Measurements from ENCODE around the gene ST3GAL2. TPM values are rescaled to one million over a fixed set of nuclear protein-coding genes. Genes with fewer than 3 reads are reported as not detected.

ST3GAL2 gene
- total RNA-seq, 1 experiment from 2014 or later: 45.9 TPM

DNA sequence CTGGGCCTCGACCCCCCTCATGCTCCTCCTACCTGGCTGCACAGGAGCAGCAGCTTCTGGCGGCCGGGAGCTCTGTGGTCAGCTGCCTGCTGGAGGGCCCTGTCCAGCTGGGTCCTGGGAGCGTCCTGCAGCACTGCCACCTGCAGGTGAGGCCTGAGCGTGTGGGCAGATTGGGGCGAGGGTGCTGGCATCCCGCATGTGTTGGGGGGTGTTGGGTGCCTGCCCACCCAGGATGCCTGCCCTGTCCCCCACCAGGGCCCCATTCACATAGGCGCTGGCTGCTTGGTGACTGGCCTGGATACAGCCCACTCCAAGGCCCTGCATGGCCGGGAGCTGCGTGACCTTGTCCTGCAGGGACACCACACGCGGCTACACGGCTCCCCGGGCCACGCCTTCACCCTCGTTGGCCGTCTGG, 32.0 kb upstream of the ST3GAL2 start:
- H2AFZ ChIP-seq (ENCODE audit: low read length): no peak overlapping the region
- no peaks in the 10 kb centered on the region for H3K79me1 ChIP-seq (ENCODE audit: insufficient read depth, low read depth, low read length, poor library complexity, severe bottlenecking)
- H3K27me3 ChIP-seq (ENCODE audit: insufficient read depth, low read length): no peaks in the 10 kb centered on the region
- no CpG with 5 or more reads among the region's 17 CpGs for WGBS (ENCODE audit: extremely low coverage, insufficient read length, low lambda C conversion rate)
- DNase-seq: peak; percentile 75
- H4K5ac ChIP-seq (ENCODE audit: insufficient read length, low read depth, low read length): no peak overlapping the region
- peak; percentile 63 for TF ChIP-seq CTCF (conservative IDR thresholded peaks at IDR 0.05)
- H2AK5ac ChIP-seq (ENCODE audit: insufficient read length, low read length): no peak overlapping the region
- no peak overlapping the region for H2BK20ac ChIP-seq (ENCODE audit: low read depth, low read length, poor library complexity, severe bottlenecking)
- H2BK120ac ChIP-seq (ENCODE audit: low read depth, low read length, poor library complexity, severe bottlenecking): no peak overlapping the region
- Mint-ChIP-seq H3K9me3 (no peaks in the 10 kb centered on the region), H3K27ac (no peak overlapping the region), H3K36me3 (ENCODE audit: insufficient read depth in 1 of 3, low read depth in 3 of 3) (no peaks in the 10 kb centered on the region), H3K27me3 (ENCODE audit: low read depth) (no peaks in the 10 kb centered on the region), H3K4me1 (peaks cover 3 to 7% of the 10 kb centered on the region in 2 experiments; a peak in 3 of 4 replicates), H3K4me3 (no peak overlapping the region)
- no peak overlapping the region for H2BK15ac ChIP-seq (ENCODE audit: low read depth, low read length)
- H2BK5ac ChIP-seq (ENCODE audit: insufficient read length, low read length): no peak overlapping the region
- H3K9ac ChIP-seq (ENCODE audit: extremely low read depth, insufficient read length, low read length): no peak overlapping the region
- no peak overlapping the region for H4K8ac ChIP-seq (replicated peaks; ENCODE audit: insufficient read length, low read depth, low read length)
- H3K4me1 ChIP-seq (ENCODE audit: insufficient read depth, low read length): no peaks in the 10 kb centered on the region; the same call in 1 of the 2 replicates
- no peak overlapping the region for H3K4ac ChIP-seq (ENCODE audit: low read depth, low read length)
- H3K79me2 ChIP-seq (ENCODE audit: insufficient read depth, low read length): no peaks in the 10 kb centered on the region
- no peak overlapping the region for H3K18ac ChIP-seq (ENCODE audit: insufficient read length, low read depth, low read length)
- no peak overlapping the region for H3K27ac ChIP-seq (ENCODE audit: insufficient read length, low read depth, low read length)
- no peak overlapping the region for H4K91ac ChIP-seq (ENCODE audit: insufficient read length, low read depth, low read length)
- no peaks in the 10 kb centered on the region for H4K20me1 ChIP-seq (ENCODE audit: control insufficient read depth, insufficient read depth, insufficient read length)
- H3K14ac ChIP-seq (ENCODE audit: insufficient read depth, low read length): no peak overlapping the region; the same call in 1 of the 2 replicates
- no peak overlapping the region for H3K23ac ChIP-seq (ENCODE audit: insufficient read length, low read depth, low read length)
- no peaks in the 10 kb centered on the region for H3K23me2 ChIP-seq (ENCODE audit: insufficient read length, low read depth, low read length, poor library complexity, severe bottlenecking)
- no peak overlapping the region for H3K56ac ChIP-seq (ENCODE audit: insufficient read length, low read depth, low read length)
- H3K4me2 ChIP-seq (ENCODE audit: insufficient read depth, insufficient read length, low read length): no peak overlapping the region
- no peak overlapping the region for H3T11ph ChIP-seq (ENCODE audit: low read length)
- no peaks in the 10 kb centered on the region for H3K9me3 ChIP-seq (ENCODE audit: control insufficient read depth, low read depth, low read length)
- no peak overlapping the region for H2BK12ac ChIP-seq (ENCODE audit: insufficient read length, low read depth, low read length)
